ENCODE data around the gene KLRK1. TPM values are rescaled to one million over a fixed set of nuclear protein-coding genes. Genes with fewer than 3 reads are reported as not detected.
"Not testable (repeated sequence)": the region's sequence is repeated elsewhere in the genome, so short reads cannot be mapped to it uniquely, and the experiment has no call there.

The KLRK1 gene
- total RNA-seq, 4 donors from 2014 or later, result 1.1 to 6.4 (median 3.8) TPM

GRCh38 chr12:10372559-10372958 is 17.3 kb downstream of the KLRK1 start:
- Histone ChIP-seq H3K27me3 (no peaks in the 10 kb centered on the region), H3K4me1 (no peaks in the 10 kb centered on the region), H3K9me3 (no peaks in the 10 kb centered on the region), H3K36me3 (no peaks in the 10 kb centered on the region), H3K4me3 (replicated peaks in 1 of 3) (no peak overlapping the region), H3K27ac (no peak overlapping the region)
- 54 to 58% methylated on average over 1 of the region's 1 CpG for WGBS, 2 donors
- intact Hi-C loops (cut with DNase I), result no loop called here
- TF ChIP-seq, protein P1, sequence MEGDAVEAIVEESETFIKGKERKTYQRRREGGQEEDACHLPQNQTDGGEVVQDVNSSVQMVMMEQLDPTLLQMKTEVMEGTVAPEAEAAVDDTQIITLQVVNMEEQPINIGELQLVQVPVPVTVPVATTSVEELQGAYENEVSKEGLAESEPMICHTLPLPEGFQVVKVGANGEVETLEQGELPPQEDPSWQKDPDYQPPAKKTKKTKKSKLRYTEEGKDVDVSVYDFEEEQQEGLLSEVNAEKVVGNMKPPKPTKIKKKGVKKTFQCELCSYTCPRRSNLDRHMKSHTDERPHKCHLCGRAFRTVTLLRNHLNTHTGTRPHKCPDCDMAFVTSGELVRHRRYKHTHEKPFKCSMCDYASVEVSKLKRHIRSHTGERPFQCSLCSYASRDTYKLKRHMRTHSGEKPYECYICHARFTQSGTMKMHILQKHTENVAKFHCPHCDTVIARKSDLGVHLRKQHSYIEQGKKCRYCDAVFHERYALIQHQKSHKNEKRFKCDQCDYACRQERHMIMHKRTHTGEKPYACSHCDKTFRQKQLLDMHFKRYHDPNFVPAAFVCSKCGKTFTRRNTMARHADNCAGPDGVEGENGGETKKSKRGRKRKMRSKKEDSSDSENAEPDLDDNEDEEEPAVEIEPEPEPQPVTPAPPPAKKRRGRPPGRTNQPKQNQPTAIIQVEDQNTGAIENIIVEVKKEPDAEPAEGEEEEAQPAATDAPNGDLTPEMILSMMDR (IDR thresholded peaks at IDR 0.05), result no peak
- no peak for TF ChIP-seq POLR2A (IDR thresholded peaks at IDR 0.05)
- DNase-seq, result no peak

- H3K27ac ChIP-seq; intact Hi-C loops (cut with DNase I): not testable (repeated sequence)
Observed at GRCh38 chr12:10371893-10372535, 17.8 kb downstream of the KLRK1 start.

GRCh38 chr12:10369557-10370415 is 20.1 kb downstream of the KLRK1 start:
- Histone ChIP-seq H3K9me3 (no peaks in the 10 kb centered on the region), H3K36me3 (no peaks in the 10 kb centered on the region), H3K4me1 (peaks cover 13% of the 10 kb centered on the region in 2 donors), H3K4me3 (replicated peaks in 1 of 3) (no peak overlapping the region), H3K27ac (no peak overlapping the region), H3K27me3 (no peaks in the 10 kb centered on the region)
- WGBS, 2 donors, result 89 to 94% methylated on average over 8 of the region's 8 CpGs
- DNase-seq, result no peak
- no peak for TF ChIP-seq POLR2A (IDR thresholded peaks at IDR 0.05)
- TF ChIP-seq, protein P1 (IDR thresholded peaks at IDR 0.05), result no peak
- intact Hi-C loops (cut with DNase I), result no loop called here

More at GRCh38 chr12:10371893-10372535, 17.8 kb downstream of the KLRK1 start:
- not testable (repeated sequence) for H3K4me1 ChIP-seq; H3K27me3 ChIP-seq; DNase-seq; H3K4me3 ChIP-seq (replicated peaks in 1 of 3); H3K9me3 ChIP-seq; H3K36me3 ChIP-seq
- WGBS, 2 donors, result 73 to 80% methylated on average over 6 of the region's 6 CpGs

DNA sequence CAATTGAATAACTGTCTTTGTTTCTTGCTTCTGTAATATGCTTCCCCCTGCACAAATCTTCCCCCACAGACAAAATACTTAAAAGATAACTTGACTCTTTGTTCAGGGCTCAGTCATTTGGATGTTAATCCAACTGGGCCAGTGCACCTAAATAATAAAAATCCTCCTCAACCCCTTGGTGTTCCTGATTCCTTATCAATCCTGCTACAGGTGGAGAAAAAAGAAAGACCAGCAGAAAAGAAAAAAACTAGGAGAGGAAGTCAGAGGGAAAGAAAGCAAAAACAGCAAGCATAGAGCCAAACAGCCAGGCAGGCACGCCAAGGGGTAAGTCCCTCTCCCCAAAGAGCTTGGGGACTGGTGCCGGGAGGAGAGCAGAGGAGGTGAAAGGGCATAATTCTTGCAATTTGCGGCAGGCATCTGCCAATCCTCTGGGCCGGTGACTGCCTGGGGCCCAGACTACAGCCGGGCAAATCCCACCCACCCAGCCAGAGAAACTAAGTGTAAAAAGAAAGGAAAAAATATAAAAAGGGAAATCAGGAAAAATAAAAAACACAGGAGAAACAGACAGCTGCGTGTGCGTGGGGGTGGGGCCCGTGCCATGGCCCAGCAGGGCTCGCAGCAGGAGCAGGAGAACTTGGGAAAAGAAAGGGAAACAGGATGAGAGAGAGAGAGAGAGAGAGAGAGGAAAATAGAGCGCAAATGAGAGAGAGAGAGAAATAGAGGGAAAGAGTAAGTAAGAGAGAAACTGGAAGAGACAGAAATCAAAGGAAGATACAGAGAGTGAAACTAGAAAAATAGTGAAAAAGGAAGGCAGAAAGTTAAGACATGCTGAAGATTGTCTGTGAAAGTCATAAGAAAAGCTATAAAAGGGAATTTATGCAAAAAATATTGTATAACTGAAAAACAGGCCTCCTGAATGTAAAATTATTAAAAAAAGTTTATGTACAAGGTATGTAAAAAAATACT is 21.4 kb downstream of the KLRK1 start:
- WGBS, 2 donors, result 85 to 86% methylated on average over 10 of the region's 10 CpGs
- intact Hi-C loops (cut with DNase I), result no loop called here
- H3K27ac ChIP-seq, result no peak overlapping the region

GRCh38 chr12:10367714-10368113 is 22.1 kb downstream of the KLRK1 start:
- DNase-seq; H3K36me3 ChIP-seq; intact Hi-C loops (cut with DNase I); H3K27me3 ChIP-seq; H3K9me3 ChIP-seq; H3K27ac ChIP-seq; H3K4me3 ChIP-seq (replicated peaks in 1 of 3): not testable (repeated sequence)
- peaks cover 13 to 20% of the 10 kb centered on the region in 2 donors for H3K4me1 ChIP-seq
- WGBS, 2 donors, result 72% methylated on average over 4 of the region's 4 CpGs

More for the DNA sequence above, 21.4 kb downstream of the KLRK1 start:
- peaks cover 13 to 20% of the 10 kb centered on the region in 2 donors for H3K4me1 ChIP-seq
- no peak for DNase-seq
- no peak overlapping the region for H3K4me3 ChIP-seq (replicated peaks in 1 of 3)
- no peaks in the 10 kb centered on the region for H3K9me3 ChIP-seq
- no peaks in the 10 kb centered on the region for H3K36me3 ChIP-seq
- TF ChIP-seq, protein P1 (IDR thresholded peaks at IDR 0.05), result no peak
- no peak for TF ChIP-seq POLR2A (IDR thresholded peaks at IDR 0.05)
- H3K27me3 ChIP-seq, result no peaks in the 10 kb centered on the region
